ENCODE results near the gene SPCS1.

SPCS1 gene

DNA sequence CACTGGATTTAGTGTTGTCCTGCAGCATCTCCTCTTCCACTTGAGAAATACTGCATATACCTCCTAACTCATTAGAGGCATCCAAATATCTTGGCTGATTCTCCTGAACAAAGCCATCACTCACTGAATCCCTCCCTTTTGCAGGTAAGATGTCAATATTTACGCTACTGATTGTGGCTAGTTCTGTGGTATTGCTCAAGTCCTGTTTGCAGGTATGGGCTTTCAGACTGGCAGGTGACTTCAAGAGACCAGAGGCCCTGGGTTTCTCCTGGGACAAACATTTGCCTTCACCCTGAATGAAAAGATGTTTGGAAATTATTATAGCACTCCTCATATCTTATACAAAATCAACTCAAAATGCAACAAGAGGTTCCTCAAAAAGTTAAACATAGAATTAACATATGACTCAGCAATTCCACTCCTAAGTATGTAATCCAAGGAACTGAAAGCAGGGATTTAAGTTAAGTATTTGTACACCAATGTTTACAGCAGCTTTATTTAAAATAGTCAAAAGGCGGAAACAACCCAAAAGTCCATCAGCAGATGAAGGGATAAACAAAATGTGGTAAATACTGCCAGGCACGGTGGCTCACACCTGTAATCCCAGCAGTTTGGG is 46.2 kb downstream of the SPCS1 start:
- TF ChIP-seq REST (IDR thresholded peaks at IDR 0.05; ENCODE audit: low read depth): no peak
- no peak for TF ChIP-seq EP300 (IDR thresholded peaks at IDR 0.05; ENCODE audit: borderline replicate concordance)

GRCh38 chr3:52754373-52754772 is 48.5 kb downstream of the SPCS1 start:
- TF ChIP-seq YY1 (IDR thresholded peaks at IDR 0.05; ENCODE audit: low read depth) (no peak), RAD21 (IDR thresholded peaks at IDR 0.05; ENCODE audit: low read depth) (no peak), REST (IDR thresholded peaks at IDR 0.05; ENCODE audit: low read depth) (no peak), ZBTB7A (IDR thresholded peaks at IDR 0.05; ENCODE audit: low read depth) (no peak), EGR1 (IDR thresholded peaks at IDR 0.05) (no peak), TCF12 (IDR thresholded peaks at IDR 0.05; ENCODE audit: low read depth) (no peak), EP300 (IDR thresholded peaks at IDR 0.05; ENCODE audit: borderline replicate concordance) (no peak), TAF1 (IDR thresholded peaks at IDR 0.05; ENCODE audit: low read depth) (no peak), CREB1 (IDR thresholded peaks at IDR 0.05; ENCODE audit: low read depth) (no peak), FOXM1 (IDR thresholded peaks at IDR 0.05; ENCODE audit: borderline replicate concordance, low read depth) (no peak), TEAD4 (IDR thresholded peaks at IDR 0.05) (no peak), CEBPB (IDR thresholded peaks at IDR 0.05) (no peak)
- TF ChIP-seq, protein P1, sequence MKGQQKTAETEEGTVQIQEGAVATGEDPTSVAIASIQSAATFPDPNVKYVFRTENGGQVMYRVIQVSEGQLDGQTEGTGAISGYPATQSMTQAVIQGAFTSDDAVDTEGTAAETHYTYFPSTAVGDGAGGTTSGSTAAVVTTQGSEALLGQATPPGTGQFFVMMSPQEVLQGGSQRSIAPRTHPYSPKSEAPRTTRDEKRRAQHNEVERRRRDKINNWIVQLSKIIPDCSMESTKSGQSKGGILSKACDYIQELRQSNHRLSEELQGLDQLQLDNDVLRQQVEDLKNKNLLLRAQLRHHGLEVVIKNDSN (IDR thresholded peaks at IDR 0.05): no peak
- TF ChIP-seq, protein P2, sequence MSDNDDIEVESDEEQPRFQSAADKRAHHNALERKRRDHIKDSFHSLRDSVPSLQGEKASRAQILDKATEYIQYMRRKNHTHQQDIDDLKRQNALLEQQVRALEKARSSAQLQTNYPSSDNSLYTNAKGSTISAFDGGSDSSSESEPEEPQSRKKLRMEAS (IDR thresholded peaks at IDR 0.05): no peak

DNA sequence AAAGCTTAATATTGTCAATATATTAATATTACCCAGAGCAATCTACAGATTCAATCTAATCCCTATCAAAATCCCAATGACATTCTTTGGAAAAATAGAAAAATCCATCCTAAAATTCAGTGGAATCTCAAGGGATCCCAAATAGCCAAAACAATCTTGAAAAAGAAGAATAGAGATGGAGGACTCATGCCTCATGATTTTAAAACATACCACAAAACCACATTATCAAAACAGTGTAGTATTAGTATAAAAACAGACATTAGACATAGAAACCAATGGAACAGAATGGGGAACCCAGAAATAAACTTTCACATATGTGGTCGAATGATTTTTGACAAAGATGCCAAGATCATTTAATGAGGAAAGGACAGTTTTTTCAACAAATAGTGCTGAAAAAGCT is 50.2 kb downstream of the SPCS1 start:
- TF ChIP-seq TAF1 (IDR thresholded peaks at IDR 0.05; ENCODE audit: low read depth) (no peak), FOXM1 (IDR thresholded peaks at IDR 0.05; ENCODE audit: borderline replicate concordance, low read depth) (no peak), ZBTB7A (IDR thresholded peaks at IDR 0.05; ENCODE audit: low read depth) (no peak), TCF12 (IDR thresholded peaks at IDR 0.05; ENCODE audit: low read depth) (no peak), CEBPB (IDR thresholded peaks at IDR 0.05) (no peak)
- TF ChIP-seq, protein P1 (IDR thresholded peaks at IDR 0.05): no peak

All from Ishikawa (cell line).